Ishikawa (cell line): ENCODE data around the gene NPTXR.

Experiments used
- CEBPB ChIP-seq: IDR thresholded peaks from 2 replicates; pipeline ENCODE4 v1.6.1; 2012
- CREB1 ChIP-seq: IDR thresholded peaks from 2 replicates; pipeline ENCODE4 v1.6.1; 2012; ENCODE audit warnings: low read depth
- EGR1 ChIP-seq: IDR thresholded peaks from 2 replicates; pipeline ENCODE4 v1.6.1; 2012
- EP300 ChIP-seq: IDR thresholded peaks from 2 replicates; pipeline ENCODE4 v1.6.1; 2012; ENCODE audit warnings: borderline replicate concordance
- FOXM1 ChIP-seq: IDR thresholded peaks from 2 replicates; pipeline ENCODE4 v1.6.1; 2012; ENCODE audit warnings: low read depth, borderline replicate concordance
- MAX ChIP-seq: IDR thresholded peaks from 2 replicates; pipeline ENCODE4 v1.6.1; 2012
- NFIC ChIP-seq: IDR thresholded peaks from 2 replicates; pipeline ENCODE4 v1.6.1; 2012
- RAD21 ChIP-seq: IDR thresholded peaks from 2 replicates; pipeline ENCODE4 v1.6.1; 2012; ENCODE audit warnings: low read depth
- TAF1 ChIP-seq: IDR thresholded peaks from 2 replicates; pipeline ENCODE4 v1.6.1; 2012; ENCODE audit warnings: low read depth, mild to moderate bottlenecking
- TCF12 ChIP-seq: IDR thresholded peaks from 2 replicates; pipeline ENCODE4 v1.6.1; 2012; ENCODE audit warnings: low read depth
- USF1 ChIP-seq: IDR thresholded peaks from 2 replicates; pipeline ENCODE4 v1.6.1; 2012
- YY1 ChIP-seq: IDR thresholded peaks from 2 replicates; pipeline ENCODE4 v1.6.1; 2012; ENCODE audit warnings: low read depth
- ZBTB7A ChIP-seq: IDR thresholded peaks from 2 replicates; pipeline ENCODE4 v1.6.1; 2012; ENCODE audit warnings: low read depth

GRCh38 chr22:38886333-38886732, 42.5 kb upstream of the NPTXR start:
- TF ChIP-seq TAF1: no peak
- TF ChIP-seq TCF12: no peak
- no peak for TF ChIP-seq EP300
- no peak for TF ChIP-seq CREB1
- no peak for TF ChIP-seq CEBPB
- no peak for TF ChIP-seq YY1
- TF ChIP-seq MAX: no peak
- TF ChIP-seq NFIC: no peak
- no peak for TF ChIP-seq ZBTB7A
- TF ChIP-seq EGR1: no peak
- no peak for TF ChIP-seq RAD21
- no peak for TF ChIP-seq USF1
- no peak for TF ChIP-seq FOXM1
